H1 (cell line): ENCODE measurements around the gene FSIP1. TPM values are rescaled to one million over a fixed set of nuclear protein-coding genes. Genes with fewer than 3 reads are reported as not detected.

Source experiments
- CTCF ChIA-PET: fragments of 300-600 bp; sonication (Branson Sonifier 250); formaldehyde crosslinking; loops from one replicate; lab custom pipeline; 2021; ENCODE audit not compliant: partially characterized antibody; lab: Charles Lee
- POLR2A ChIA-PET: fragments of 300-600 bp; sonication (Branson Sonifier 250); formaldehyde crosslinking; loops from one replicate; lab custom pipeline; 2021; ENCODE audit warnings: inconsistent platforms; ENCODE audit not compliant: partially characterized antibody; lab: Charles Lee
- DNase-seq, 2 experiments: peaks; one replicate each; pipeline versions ENCODE4 v3.0.0 to v3.0.0-alpha.2; 2010 to 2022; ENCODE audit warnings: low spot score in 2 of 2, low read depth in 1 of 2, mixed read lengths in 1 of 2
- FAIRE-seq: peaks from 2 replicates; lab custom pipeline; 2011; peaks lifted over from hg19 to GRCh38; lab: Jason Lieb, UNC
- H2AFZ ChIP-seq: 2 replicates; pipeline ENCODE4 v1.8.1; 2012; ENCODE audit warnings: low read length, inconsistent platforms
- H2AK5ac ChIP-seq: 2 replicates; pipeline ENCODE4 v1.6.1; 2013; ENCODE audit warnings: low read depth, low read length
- H2BK120ac ChIP-seq: replicated peaks from 2 replicates; pipeline ENCODE3; 2013; ENCODE audit warnings: low read depth, low read length, inconsistent platforms
- H2BK12ac ChIP-seq: 2 replicates; pipeline ENCODE4 v1.6.1; 2013; ENCODE audit warnings: low read depth, low read length
- H2BK15ac ChIP-seq: 2 replicates; pipeline ENCODE4 v1.6.1; 2013; ENCODE audit warnings: low read length
- H2BK20ac ChIP-seq: 2 replicates; pipeline ENCODE4 v1.6.1; 2013; ENCODE audit warnings: low read length
- H2BK5ac ChIP-seq: 2 replicates; pipeline ENCODE4 v1.6.1; 2013; ENCODE audit warnings: low read depth, low read length
- H3K14ac ChIP-seq: 2 replicates; pipeline ENCODE4 v1.6.1; 2013; ENCODE audit warnings: inconsistent platforms; ENCODE audit not compliant: insufficient read length
- H3K18ac ChIP-seq: 2 replicates; pipeline ENCODE4 v1.6.1; 2013; ENCODE audit warnings: low read length; ENCODE audit errors: extremely low read depth
- H3K23ac ChIP-seq: 2 replicates; pipeline ENCODE4 v1.6.1; 2013; ENCODE audit warnings: inconsistent platforms; ENCODE audit not compliant: insufficient read length
- H3K23me2 ChIP-seq: 2 replicates; pipeline ENCODE4 v1.6.1; 2013; ENCODE audit warnings: low read depth, low read length
- H3K27ac ChIP-seq: 2 replicates; pipeline ENCODE4 v1.6.1; 2011; ENCODE audit warnings: low read depth, low read length, inconsistent platforms
- H3K27me3 ChIP-seq, 4 experiments: replicated peaks in 1 of 4; 1 replicate in 1 of 4; 2 replicates in 3 of 4; pipeline versions ENCODE4 v1.6.1 to v1.8.1; 2011 to 2013; ENCODE audit warnings: low read length in 3 of 4, mild to moderate bottlenecking in 3 of 4, inconsistent platforms in 2 of 4, mixed read lengths in 2 of 4, moderate library complexity in 1 of 4; ENCODE audit not compliant: control insufficient read depth in 3 of 4, insufficient read depth in 3 of 4; ENCODE audit errors: extremely low read depth in 1 of 4
- H3K36me3 ChIP-seq, 4 experiments: 2 replicates each; pipeline versions ENCODE4 v1.6.1 to v1.8.1; 2011 to 2013; ENCODE audit warnings: mild to moderate bottlenecking in 4 of 4, low read length in 3 of 4, moderate library complexity in 2 of 4, control low read depth in 1 of 4, inconsistent platforms in 1 of 4; ENCODE audit not compliant: insufficient read depth in 4 of 4, control insufficient read depth in 2 of 4
- H3K4ac ChIP-seq: replicated peaks from 2 replicates; pipeline ENCODE3; 2013; ENCODE audit warnings: low read length, low read depth, mixed read lengths, inconsistent platforms; ENCODE audit not compliant: insufficient read length
- H3K4me1 ChIP-seq, 4 experiments: replicated peaks in 1 of 4; 1 replicate in 1 of 4; 2 replicates in 3 of 4; pipeline versions ENCODE4 v1.6.1 to v1.8.1; 2011 to 2013; ENCODE audit warnings: low read length in 3 of 4, inconsistent platforms in 2 of 4, mixed read lengths in 1 of 4; ENCODE audit not compliant: insufficient read depth in 4 of 4, control insufficient read depth in 3 of 4
- H3K4me2 ChIP-seq, 2 experiments: 2 replicates each; pipeline versions ENCODE4 v1.6.1 to v1.8.1; 2011 to 2013; ENCODE audit warnings: low read depth in 2 of 2, low read length in 2 of 2, control low read depth in 1 of 2, inconsistent platforms in 1 of 2, mild to moderate bottlenecking in 1 of 2; ENCODE audit not compliant: insufficient read depth in 1 of 2
- H3K4me3 ChIP-seq, 4 experiments: fragments of 200-600, 300-600 bp in 1 of 4; sonication (generic), shearing (Covaris generic), sonication (Bioruptor Twin) in 1 of 4; 2 replicates each; pipeline versions ENCODE4 v1.5.1 to v1.8.1; 2011 to 2016; ENCODE audit warnings: low read length in 4 of 4, low read depth in 3 of 4, control low read depth in 2 of 4, inconsistent platforms in 2 of 4, mild to moderate bottlenecking in 2 of 4, mixed read lengths in 1 of 4, moderate library complexity in 1 of 4; ENCODE audit not compliant: insufficient read depth in 2 of 4; ENCODE audit errors: extremely low read depth in 1 of 4
- H3K56ac ChIP-seq: replicated peaks from 2 replicates; pipeline ENCODE3; 2013; ENCODE audit warnings: low read depth, mild to moderate bottlenecking, mixed read lengths, low read length, inconsistent platforms; ENCODE audit not compliant: insufficient read length
- H3K79me1 ChIP-seq: 2 replicates; pipeline ENCODE4 v1.6.1; 2013; ENCODE audit warnings: low read depth, low read length, control low read depth
- H3K79me2 ChIP-seq, 2 experiments: 2 replicates each; pipeline versions ENCODE4 v1.6.1 to v1.8.1; 2012 to 2013; ENCODE audit warnings: low read length in 2 of 2, mild to moderate bottlenecking in 2 of 2, inconsistent platforms in 1 of 2; ENCODE audit not compliant: insufficient read depth in 2 of 2, control insufficient read depth in 1 of 2
- H3K9ac ChIP-seq, 4 experiments: replicated peaks in 1 of 4; 1 replicate in 1 of 4; 2 replicates in 3 of 4; pipeline versions ENCODE4 v1.6.1 to v1.8.1; 2011 to 2013; ENCODE audit warnings: low read depth in 3 of 4, low read length in 3 of 4, control low read depth in 2 of 4, mild to moderate bottlenecking in 2 of 4, moderate library complexity in 2 of 4, inconsistent platforms in 1 of 4; ENCODE audit errors: extremely low read depth in 1 of 4
- H3K9me3 ChIP-seq, 2 experiments: 2 replicates each; pipeline versions ENCODE4 v1.6.1 to v1.8.1; 2012 to 2013; ENCODE audit warnings: mild to moderate bottlenecking in 2 of 2, moderate library complexity in 2 of 2, control low read depth in 1 of 2, inconsistent platforms in 1 of 2, low read depth in 1 of 2, low read length in 1 of 2, mixed read lengths in 1 of 2; ENCODE audit not compliant: insufficient read depth in 2 of 2
- H4K20me1 ChIP-seq, 2 experiments: replicated peaks in 1 of 2; 2 replicates each; pipeline versions ENCODE3 to v1.8.1; 2011 to 2013; ENCODE audit warnings: inconsistent platforms in 2 of 2, low read length in 2 of 2, mild to moderate bottlenecking in 1 of 2; ENCODE audit not compliant: insufficient read depth in 2 of 2, control insufficient read depth in 1 of 2
- H4K5ac ChIP-seq: 2 replicates; pipeline ENCODE4 v1.6.1; 2013; ENCODE audit warnings: low read length, low read depth, mixed read lengths, inconsistent platforms; ENCODE audit not compliant: insufficient read length
- H4K8ac ChIP-seq: 2 replicates; pipeline ENCODE4 v1.8.0; 2013; ENCODE audit warnings: mild to moderate bottlenecking, moderate library complexity, low read length, inconsistent platforms; ENCODE audit not compliant: insufficient read depth; ENCODE audit errors: extremely low read depth
- H4K91ac ChIP-seq: replicated peaks from 2 replicates; pipeline ENCODE3; 2013; ENCODE audit warnings: low read length, mixed read lengths, inconsistent platforms; ENCODE audit not compliant: insufficient read length
- CHD1 ChIP-seq: IDR thresholded peaks from 2 replicates; pipeline ENCODE4 v1.6.1; 2012; ENCODE audit warnings: low read depth, low read length, improper control_type of control experiment
- EP300 ChIP-seq, 2 experiments: IDR thresholded peaks; 1 replicate in 1 of 2; 2 replicates in 1 of 2; pipeline ENCODE4 v1.6.1; 2011 to 2012; ENCODE audit warnings: low read depth in 2 of 2, low read length in 2 of 2, mild to moderate bottlenecking in 2 of 2, borderline replicate concordance in 1 of 2, inconsistent platforms in 1 of 2, moderate library complexity in 1 of 2
- KDM5A ChIP-seq: fragments of 200-600 bp; IDR thresholded peaks from 2 replicates; pipeline ENCODE4 v1.7.1; 2012; ENCODE audit warnings: mild to moderate bottlenecking, low read length, inconsistent platforms, mixed read lengths
- NANOG ChIP-seq: IDR thresholded peaks from 2 replicates; pipeline ENCODE4 v1.6.1; 2011; ENCODE audit warnings: low read length, low read depth, mild to moderate bottlenecking, inconsistent platforms; ENCODE audit not compliant: insufficient read depth, poor library complexity, severe bottlenecking
- POU5F1 ChIP-seq: IDR thresholded peaks from 2 replicates; pipeline ENCODE4 v1.6.1; 2011; ENCODE audit warnings: low read depth, mild to moderate bottlenecking, low read length, moderate library complexity
- RBBP5 ChIP-seq: IDR thresholded peaks from 2 replicates; pipeline ENCODE4 v1.7.1; 2012; ENCODE audit warnings: low read depth, mild to moderate bottlenecking, inconsistent platforms, low read length, moderate library complexity, borderline replicate concordance
- SP2 ChIP-seq: IDR thresholded peaks from 2 replicates; pipeline ENCODE4 v1.6.1; 2012; ENCODE audit warnings: mild to moderate bottlenecking, low read length, inconsistent platforms
- TAF7 ChIP-seq: optimal IDR thresholded peaks from 2 replicates; pipeline ENCODE3; 2011; ENCODE audit warnings: low read depth, mild to moderate bottlenecking, inconsistent platforms, low read length, moderate library complexity, borderline replicate concordance
- WGBS, 2 experiments: shearing (Covaris generic) in 1 of 2; methylation state at CpG; one replicate each; pipeline versions ENCODE4 v1.1.6 to v1.1.7; 2013 to 2015; ENCODE audit warnings: low lambda C conversion rate in 2 of 2, mixed read lengths in 2 of 2, inconsistent platforms in 1 of 2, low coverage in 1 of 2, missing lambda C conversion rate in 1 of 2; ENCODE audit not compliant: insufficient replicate concordance in 2 of 2, insufficient coverage in 1 of 2, insufficient read length in 1 of 2; ENCODE audit errors: extremely low coverage in 1 of 2, missing lambda C conversion rate in 1 of 2; 5-methylcytosine and 5-hydroxymethylcytosine counted together
- polyA plus RNA-seq, 7 experiments: library from polyadenylated mRNA; depleted of rRNA in 3 of 7; stranded (reverse) in 5 of 7; unstranded in 2 of 7; fragments of >200 nt in 5 of 7; fragments of 200-250 nt in 2 of 7; gene quantifications; 1 replicate in 5 of 7; 2 replicates in 1 of 7; 4 replicates in 1 of 7; pipeline versions ENCODE4 v1.2.1 to v1.2.3, GENCODE V29; 2011 to 2013; ENCODE audit warnings: missing spikeins in 2 of 7, mixed read lengths in 2 of 7
- total RNA-seq: library from RNA; stranded (reverse); fragmentation: NEBNext Ultra II Directional; extraction: Animal tissue kit (Norgen Biotek cat#: 25700); gene quantifications from 2 replicates; pipeline ENCODE4 v1.2.1, GENCODE V29; 2021
- TF ChIP-seq, protein P1 (sequence below), 3 experiments: IDR thresholded peaks; 1 replicate in 2 of 3; 2 replicates in 1 of 3; pipeline versions ENCODE4 v1.5.1 to v1.6.1; 2011; ENCODE audit warnings: low read length in 3 of 3, mild to moderate bottlenecking in 3 of 3, inconsistent platforms in 2 of 3, low read depth in 1 of 3, moderate library complexity in 1 of 3; ENCODE audit not compliant: insufficient read depth in 1 of 3; ENCODE audit errors: control extremely low read depth in 1 of 3

Gene FSIP1
- total and polyA plus RNA-seq, 2 of the 8 experiments (the other 6 are each of a cell fraction or from before 2014, with no cell fraction given), result 0.18 to 1.3 TPM

DNA sequence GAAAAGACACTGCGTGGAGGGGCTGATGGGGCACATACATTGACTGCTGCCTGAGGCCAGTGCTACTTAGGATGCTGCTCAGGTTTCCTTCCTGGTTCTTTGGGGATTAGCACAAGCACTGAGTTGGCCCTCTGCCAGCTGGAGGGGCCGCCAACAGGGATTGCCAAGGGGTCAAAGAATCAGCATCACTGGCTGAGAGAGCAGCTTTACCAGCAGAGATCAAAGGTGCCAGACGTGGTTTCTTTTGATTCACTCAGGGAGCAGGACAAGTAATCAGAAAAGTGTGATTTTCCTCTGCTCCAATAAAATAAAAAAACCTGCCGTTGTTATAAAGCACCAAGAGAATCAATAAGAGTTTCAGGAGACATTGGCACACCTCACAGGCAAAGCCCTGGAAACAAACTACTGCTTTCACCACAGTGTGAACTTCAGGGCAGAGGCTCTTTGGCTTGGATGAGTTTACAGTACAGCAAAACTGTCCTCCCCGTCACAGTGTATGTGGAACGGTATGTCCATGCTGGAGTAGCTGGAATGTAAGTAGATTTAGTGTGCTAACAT, 45.8 kb upstream of the FSIP1 start:
- H3K27ac ChIP-seq, result no peak overlapping the region
- no peak overlapping the region for H3K9ac ChIP-seq
- peaks cover 6 to 8% of the 10 kb centered on the region in 2 experiments for H4K20me1 ChIP-seq
- no peak overlapping the region for H3K4me2 ChIP-seq
- no peak overlapping the region for H3K56ac ChIP-seq
- no peak overlapping the region for H2AFZ ChIP-seq
- no peak overlapping the region for H2AK5ac ChIP-seq
- H3K23ac ChIP-seq, result no peak overlapping the region
- 92% methylated on average over 6 of the region's 6 CpGs; no CpG with 5 or more reads in 1 of the 2 experiments for WGBS, 2 experiments
- no peaks in the 10 kb centered on the region for H3K27me3 ChIP-seq
- H3K18ac ChIP-seq, result no peak overlapping the region
- no peak overlapping the region for H4K5ac ChIP-seq
- H3K4me1 ChIP-seq, result peaks cover 0 to 14% (median 3%) of the 10 kb centered on the region in 4 experiments; a peak in 2 of 7 replicates
- H3K9me3 ChIP-seq, result 0 out of 4 replicates have a peak, but pooled peaks cover 0 to 3% of the 10 kb centered on the region in 2 experiments
- peaks cover 6 to 100% of the 10 kb centered on the region in 2 experiments; a peak in 3 of 4 replicates for H3K79me2 ChIP-seq
- ChIA-PET CTCF (interaction anchor here (1.2 to 3.0 kb wide), 6 partner anchors 9 to 59 kb away, joined by 3 to 8 read pairs (median 3); no protein-coding TSS in a partner anchor), POLR2A (interaction anchor here (1.0 to 2.9 kb wide), 8 partner anchors 10 to 247 kb away, joined by 3 to 8 read pairs (median 4); partner anchors contain the start of genes EIF2AK4, GPR176 and THBS1)
- H2BK20ac ChIP-seq, result no peak overlapping the region
- H2BK120ac ChIP-seq, result no peak overlapping the region
- no peak overlapping the region for H3K4me3 ChIP-seq
- no peak overlapping the region for H2BK15ac ChIP-seq
- no peak for FAIRE-seq
- no peak overlapping the region for H4K8ac ChIP-seq
- H4K91ac ChIP-seq, result no peak overlapping the region
- no peaks in the 10 kb centered on the region for H3K23me2 ChIP-seq
- H3K4ac ChIP-seq, result no peak overlapping the region
- H3K14ac ChIP-seq, result no peak overlapping the region
- no peak for DNase-seq
- H2BK5ac ChIP-seq, result no peak overlapping the region
- H2BK12ac ChIP-seq, result no peak overlapping the region
- peaks cover 0 to 16% (median 0%) of the 10 kb centered on the region in 4 experiments; a peak in 2 of 8 replicates for H3K36me3 ChIP-seq
- peaks cover 8% of the 10 kb centered on the region for H3K79me1 ChIP-seq
- TF ChIP-seq TAF7 (no peak), SP2 (no peak), RBBP5 (no peak), NANOG (no peak), EP300 (IDR thresholded peaks at IDR 0.05; ENCODE audit: borderline replicate concordance in 1 of 2, low read depth in 2 of 2, low read length in 2 of 2) (no peak), CHD1 (no peak), POU5F1 (no peak), KDM5A (no peak)
- TF ChIP-seq, protein P1, sequence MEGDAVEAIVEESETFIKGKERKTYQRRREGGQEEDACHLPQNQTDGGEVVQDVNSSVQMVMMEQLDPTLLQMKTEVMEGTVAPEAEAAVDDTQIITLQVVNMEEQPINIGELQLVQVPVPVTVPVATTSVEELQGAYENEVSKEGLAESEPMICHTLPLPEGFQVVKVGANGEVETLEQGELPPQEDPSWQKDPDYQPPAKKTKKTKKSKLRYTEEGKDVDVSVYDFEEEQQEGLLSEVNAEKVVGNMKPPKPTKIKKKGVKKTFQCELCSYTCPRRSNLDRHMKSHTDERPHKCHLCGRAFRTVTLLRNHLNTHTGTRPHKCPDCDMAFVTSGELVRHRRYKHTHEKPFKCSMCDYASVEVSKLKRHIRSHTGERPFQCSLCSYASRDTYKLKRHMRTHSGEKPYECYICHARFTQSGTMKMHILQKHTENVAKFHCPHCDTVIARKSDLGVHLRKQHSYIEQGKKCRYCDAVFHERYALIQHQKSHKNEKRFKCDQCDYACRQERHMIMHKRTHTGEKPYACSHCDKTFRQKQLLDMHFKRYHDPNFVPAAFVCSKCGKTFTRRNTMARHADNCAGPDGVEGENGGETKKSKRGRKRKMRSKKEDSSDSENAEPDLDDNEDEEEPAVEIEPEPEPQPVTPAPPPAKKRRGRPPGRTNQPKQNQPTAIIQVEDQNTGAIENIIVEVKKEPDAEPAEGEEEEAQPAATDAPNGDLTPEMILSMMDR (IDR thresholded peaks at IDR 0.05; ENCODE audit: control extremely low read depth in 1 of 3, insufficient read depth in 1 of 3, low read depth in 1 of 3, low read length in 3 of 3), result no peak
